T-helper 2 cell treated with Interferon-gamma antibody and Interleukin-4, amounts not matched to agents 100 ng/mL and 5 ng/mL, for 36 hours (primary cell): ENCODE data around the gene CFAP69. TPM values are rescaled to one million over a fixed set of nuclear protein-coding genes. Genes with fewer than 3 reads are reported as not detected.
"Not testable (repeated sequence)": the region's sequence is repeated elsewhere in the genome, so short reads cannot be mapped to it uniquely, and the experiment has no call there.

ENCODE experiments used
- intact Hi-C: fragments of 100-400 bp; cut with micrococcal nuclease; formaldehyde crosslinking; loops from one replicate; pipeline ENCODE4 v1.15.1; 2023
- total RNA-seq: library from RNA; stranded (reverse); gene quantifications from 2 replicates; pipeline ENCODE4 v1.2.3, GENCODE V29; 2022

The CFAP69 gene
- total RNA-seq, 1 donor from 2014 or later, result not detected

DNA sequence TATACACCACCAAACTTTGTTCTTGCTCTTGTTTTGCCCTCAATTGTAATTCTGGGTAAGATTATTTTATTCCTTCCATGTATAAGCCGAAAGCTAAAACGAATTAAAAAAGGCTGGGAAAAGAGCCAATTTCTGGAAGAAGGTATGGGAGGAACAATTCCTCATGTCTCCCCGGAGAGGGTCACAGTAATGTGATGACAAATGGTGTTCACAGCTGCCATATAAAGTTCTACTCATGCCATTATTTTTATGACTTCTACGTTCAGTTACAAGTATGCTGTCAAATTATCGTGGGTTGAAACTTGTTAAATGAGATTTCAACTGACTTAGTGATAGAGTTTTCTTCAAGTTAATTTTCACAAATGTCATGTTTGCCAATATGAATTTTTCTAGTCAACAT, 12.5 kb upstream of the CFAP69 start:
- intact Hi-C loops, result no loop called here

DNA sequence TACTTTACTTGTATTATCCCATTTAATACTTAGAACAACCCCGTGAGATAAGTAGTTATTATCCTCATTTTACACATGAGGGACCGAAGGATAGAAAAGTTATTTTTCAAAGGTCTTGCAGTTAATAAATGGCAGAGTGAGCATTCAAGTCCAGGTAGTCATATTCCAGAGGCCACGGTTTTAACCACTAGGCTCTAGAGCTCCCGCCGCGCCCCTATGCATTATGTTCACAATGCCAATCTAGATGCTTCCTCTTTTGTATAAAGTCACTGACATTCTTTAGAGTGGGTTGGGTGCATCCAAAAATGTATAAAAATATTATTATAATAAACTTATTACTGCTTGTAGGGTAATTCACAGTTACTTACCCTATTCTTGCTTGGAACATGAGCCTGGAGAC, 11.4 kb upstream of the CFAP69 start:
- intact Hi-C loops, result no loop called here

DNA sequence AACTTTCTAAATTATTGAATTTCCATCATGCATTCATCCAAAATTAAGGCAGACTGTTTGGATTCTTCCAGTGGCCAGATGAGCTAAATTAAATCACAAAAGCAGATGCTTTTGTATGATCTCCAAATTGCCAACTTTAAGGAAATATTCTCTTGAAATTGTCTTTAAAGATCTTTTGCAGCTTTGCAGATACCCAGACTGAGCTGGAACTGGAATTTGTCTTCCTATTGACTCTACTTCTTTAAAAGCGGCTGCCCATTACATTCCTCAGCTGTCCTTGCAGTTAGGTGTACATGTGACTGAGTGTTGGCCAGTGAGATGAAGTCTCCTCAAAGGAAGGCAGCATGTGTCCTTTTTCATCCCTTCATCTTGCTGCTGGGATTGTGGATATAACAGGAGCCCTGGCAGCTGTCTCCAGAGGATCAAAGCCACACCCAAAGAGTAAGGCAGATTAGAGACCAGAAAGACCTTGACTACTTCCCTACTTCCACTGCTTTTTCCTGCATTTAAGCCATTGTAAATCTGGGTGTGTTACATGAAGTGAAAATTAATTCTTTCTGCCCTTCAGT, 8.2 kb upstream of the CFAP69 start:
- intact Hi-C loops, result no loop called here

DNA sequence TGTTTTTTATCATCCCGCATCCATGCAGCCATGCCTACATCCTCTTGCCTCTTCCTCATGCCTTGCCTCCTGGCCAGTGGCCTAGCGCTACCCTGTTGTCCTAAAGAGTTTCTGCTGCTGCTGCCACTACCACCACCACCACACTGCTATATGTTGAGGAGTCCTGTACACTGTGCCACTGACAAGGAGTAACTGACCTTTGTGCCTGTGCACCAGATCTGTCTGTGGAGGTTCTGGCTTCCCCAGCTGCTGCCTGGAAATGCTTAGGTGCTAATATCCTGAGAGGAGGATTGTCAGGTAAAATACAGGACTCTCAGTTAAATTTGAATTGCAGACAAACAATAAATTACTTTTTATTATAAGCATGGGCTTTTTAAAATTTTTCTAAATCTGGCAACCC, 7.0 kb upstream of the CFAP69 start:
- intact Hi-C loops, result no loop called here

DNA sequence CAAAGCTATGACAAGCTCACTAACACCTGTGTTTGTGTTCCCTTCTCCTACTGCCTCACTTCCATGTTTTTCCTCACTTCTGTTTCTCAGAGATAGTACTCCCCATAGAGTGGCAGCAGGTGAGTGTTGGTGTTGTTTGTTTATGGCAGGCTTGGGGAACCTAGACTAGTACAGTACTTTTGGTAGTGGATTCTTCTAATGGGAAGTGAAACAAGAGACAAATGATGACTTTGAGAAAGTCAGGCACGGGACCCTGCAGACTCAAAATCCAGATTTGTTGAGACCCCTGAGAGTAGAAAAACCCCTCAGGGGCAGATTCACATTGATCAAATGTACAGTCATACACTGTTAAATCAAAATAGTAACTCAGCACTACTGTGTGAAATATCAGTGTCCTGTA, 6.4 kb upstream of the CFAP69 start:
- intact Hi-C loops, result no loop called here

DNA sequence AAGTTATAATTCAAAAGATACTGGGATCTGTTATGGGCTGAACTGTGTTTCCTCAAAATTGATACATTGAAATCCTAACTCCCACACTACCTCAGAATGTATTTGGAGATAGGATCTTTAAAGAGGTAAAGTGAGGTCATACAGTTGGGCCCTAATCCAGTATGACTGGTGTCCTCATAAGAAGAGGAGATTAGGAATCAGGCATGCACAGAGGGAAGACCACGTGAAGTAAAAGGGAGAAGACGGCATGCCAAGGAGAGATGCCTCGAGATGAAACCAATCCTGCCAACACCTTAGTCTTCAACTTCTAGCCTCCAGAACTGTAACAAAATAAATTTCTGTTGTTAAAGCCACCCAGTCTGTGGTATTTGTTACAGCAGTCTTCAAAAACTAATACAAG, 5.9 kb upstream of the CFAP69 start:
- intact Hi-C loops, result no loop called here

DNA sequence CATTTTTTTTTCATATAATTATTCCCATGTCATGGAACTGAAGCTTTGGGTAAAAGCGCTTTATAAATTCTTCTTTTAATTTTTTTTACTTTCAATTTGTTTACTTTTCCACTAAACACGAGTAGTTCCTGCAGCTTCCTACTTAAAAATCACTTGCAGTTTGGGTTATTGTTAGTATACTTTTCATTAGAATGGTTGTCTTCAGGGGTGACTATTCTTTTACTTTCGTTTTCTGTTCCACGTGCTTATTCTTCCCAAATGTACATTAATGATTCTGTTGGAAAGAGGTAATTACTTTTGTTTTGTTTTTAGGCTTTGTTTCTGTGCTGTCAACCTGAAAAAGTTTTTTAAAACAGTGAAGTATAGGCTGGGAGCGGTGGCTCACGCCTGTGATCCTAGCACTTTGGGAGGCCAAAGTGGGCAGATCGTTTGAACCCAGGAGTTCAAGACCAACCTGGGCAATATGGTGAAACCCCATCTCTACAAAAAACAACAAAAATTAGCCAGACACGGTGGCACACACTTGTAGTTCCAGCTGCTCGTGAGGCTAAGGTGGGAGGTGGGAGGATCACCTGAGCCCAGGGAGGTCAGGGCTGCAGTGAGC, 5.2 kb upstream of the CFAP69 start:
- intact Hi-C loops, result loop anchor here (10.0 kb wide), 2 partner anchors 165 to 635 kb away; partner anchors contain the start of gene CLDN12

DNA sequence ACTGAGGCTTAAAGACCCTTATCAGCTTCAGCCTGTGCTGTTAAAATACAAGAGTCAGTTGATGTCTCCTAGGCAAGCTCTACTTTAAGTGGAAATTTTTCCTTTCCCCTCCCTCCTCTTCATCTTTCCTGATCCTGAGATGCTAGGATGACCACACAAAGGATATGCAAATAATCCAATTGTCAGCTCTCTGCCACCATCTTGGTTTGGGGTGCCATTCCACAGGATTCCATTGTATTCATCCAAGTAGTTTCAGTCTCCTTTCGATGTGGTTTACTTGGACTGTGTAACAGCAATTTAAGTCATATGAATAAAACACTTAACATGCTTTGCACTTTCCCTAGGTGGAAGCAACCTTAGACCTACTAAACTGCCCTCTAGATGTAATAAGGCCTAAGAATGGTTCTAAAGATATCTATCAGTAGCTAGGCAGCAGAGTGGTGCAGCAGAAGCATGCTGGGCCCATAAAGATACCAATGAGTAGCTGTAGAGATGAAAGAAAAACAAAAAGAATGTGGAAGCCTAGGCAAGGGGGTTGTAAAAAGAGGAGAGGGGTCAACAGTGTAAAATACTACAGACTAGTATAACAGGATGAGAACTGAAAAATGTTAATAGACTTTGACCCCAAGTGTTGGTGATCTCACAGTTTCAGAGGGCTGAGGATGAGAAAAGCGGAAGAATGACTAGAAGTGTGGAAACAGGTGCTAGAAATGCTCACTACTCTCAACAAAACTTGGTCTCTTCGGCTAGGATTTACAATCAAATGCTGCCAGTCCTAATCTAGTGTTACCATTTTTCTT, 2.4 kb upstream of the CFAP69 start:
- intact Hi-C loops, result loop anchor here (10.0 kb wide), 2 partner anchors 162 to 638 kb away; partner anchors contain the start of gene CLDN12

DNA sequence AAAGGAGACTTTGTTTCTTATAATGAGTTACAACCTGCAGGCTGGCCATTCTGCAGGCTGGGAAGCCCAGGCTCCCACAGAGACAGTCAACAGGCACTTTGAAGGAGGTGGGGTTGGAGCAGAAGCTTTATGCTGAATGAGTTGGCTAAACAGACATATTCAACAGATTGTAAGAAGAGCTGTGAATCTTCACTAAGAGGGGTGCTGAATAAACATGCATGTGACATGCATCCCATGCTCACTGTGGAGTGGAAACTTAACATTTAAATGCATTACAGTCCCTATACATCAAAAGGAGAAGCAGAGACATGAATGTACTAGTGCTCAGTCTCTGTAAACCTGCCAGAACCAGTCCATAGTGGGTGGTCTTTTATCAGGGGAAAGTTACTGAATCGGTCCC, 1.4 kb upstream of the CFAP69 start:
- intact Hi-C loops, result loop anchor here (10.0 kb wide), 2 partner anchors 161 to 639 kb away; partner anchors contain the start of gene CLDN12

DNA sequence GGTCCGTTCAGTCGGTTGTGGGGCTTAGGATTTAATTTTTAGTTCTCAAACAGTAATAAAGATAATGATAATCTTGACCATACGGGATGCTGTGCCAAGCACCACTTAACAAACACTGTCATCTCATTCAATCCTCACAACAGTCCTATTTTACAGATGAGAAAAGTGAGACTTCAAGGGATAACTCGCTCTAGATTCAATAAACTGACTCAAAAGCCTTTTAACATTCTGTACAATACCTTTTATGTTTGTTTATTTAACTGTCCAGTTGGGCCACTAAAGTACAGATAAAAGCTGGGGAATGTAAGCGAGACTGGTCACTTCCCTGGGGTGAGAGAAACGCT, 437 bp upstream of the CFAP69 start:
- intact Hi-C loops, result loop anchor here (10.0 kb wide), 2 partner anchors 160 to 640 kb away; partner anchors contain the start of gene CLDN12

DNA sequence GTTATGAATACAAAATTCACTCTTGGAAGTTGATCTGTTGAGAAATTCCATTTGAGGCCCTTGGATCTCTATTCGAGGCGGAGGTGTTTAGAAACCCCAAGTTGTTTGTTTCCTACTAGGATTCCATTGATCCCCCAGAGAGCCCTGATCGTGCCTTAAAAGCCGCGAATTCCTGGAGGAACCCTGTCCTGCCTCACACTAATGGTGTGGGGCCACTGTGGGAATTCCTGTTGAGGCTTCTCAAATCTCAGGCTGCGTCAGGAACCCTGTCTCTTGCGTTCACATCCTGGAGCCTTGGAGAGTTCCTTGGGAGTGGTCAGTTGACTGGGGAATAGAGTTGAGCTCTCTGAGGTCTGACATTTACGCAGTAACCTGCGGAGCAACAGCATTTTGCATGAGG, 1.2 kb downstream of the CFAP69 start:
- intact Hi-C loops, result loop anchor here (5.0 to 10.0 kb wide), 3 partner anchors 159 to 641 kb away; partner anchors contain the start of gene CLDN12

DNA sequence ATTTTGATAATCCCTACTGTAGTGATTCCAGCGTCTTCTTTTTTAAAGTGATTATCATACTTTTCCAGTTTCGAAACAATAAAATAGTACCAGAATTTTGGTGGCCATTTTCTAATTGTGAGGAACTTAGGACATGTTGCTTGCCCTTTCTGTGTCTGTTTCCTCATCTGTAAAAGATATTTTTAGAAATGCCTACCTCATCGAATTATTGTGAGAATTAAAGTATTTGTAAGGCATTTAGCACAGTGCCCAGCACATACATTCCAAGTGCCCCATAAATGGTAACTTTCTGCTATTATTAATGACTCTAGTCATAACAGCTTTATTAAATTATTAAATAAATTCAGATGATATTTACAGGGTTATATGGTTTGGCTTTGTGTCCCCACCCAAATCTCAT, 3.7 kb downstream of the CFAP69 start:
- intact Hi-C loops, result loop anchor here (5.0 to 10.0 kb wide), 3 partner anchors 156 to 644 kb away; partner anchors contain the start of gene CLDN12

DNA sequence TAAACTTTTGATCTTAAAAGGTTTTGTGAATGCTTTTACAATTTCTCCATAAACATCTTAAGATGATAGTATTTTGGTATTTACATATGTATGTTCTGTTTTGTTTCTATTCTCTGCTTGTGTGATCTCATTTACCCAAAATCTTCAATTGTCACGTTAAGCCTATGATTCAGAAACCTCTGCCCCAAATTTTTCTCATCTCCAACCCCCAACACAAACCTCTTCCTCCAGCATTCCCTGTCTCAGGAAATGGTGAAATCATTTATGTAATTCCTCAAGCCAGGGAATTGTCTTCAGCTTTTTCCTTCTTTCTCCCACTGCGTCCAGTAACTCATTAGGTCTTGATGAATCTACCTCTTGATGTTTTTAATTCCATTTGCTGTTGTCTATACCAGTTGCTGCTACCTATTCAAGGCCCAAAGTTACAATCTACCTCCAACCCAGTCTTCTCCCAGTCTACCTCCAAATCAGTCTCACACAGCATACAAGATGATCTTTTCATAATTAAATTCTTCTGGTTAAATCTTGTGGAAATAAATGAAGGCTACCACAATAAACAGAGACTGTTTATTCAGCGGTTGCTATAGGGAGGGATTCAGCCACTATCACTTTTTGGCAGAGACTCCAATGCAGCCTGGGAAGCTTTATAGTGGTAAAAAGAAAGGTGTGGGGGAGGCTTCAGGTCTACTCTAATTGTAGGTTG, 5.8 kb downstream of the CFAP69 start:
- intact Hi-C loops, result no loop called here

DNA sequence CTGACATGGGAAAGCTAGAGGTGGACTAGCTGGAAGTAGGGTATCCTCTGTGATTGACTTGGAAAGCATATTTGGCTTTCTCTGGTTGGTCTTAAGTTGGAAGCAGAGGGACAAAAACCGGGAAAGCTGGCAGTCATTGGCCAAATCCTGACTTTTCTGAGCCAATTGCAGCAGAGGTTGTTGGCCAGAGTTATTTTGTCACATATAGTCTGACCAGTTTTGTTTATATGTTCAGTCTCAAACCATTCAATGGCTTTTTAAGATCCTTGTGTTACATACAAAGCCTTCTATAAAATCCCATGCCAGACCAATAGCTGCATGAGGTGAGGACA, 6.3 kb downstream of the CFAP69 start:
- intact Hi-C loops, result no loop called here

DNA sequence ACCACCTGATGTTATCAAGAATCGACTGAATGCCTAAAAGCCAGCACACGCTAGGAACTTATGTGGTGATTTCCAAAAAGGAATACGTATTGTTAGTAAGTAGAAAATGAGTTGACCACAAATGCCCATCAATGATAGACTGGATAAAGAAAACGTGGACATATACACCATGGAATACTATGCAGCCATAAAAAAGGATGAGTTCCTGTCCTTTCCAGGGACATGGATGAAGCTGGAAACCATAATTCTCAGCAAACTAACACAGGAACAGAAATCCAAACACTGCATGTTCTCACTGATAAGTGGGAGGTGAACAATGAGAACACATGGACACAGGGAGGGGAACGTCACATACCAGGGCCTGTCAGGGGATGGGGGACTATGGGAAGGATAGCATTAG, 11.0 kb downstream of the CFAP69 start:
- intact Hi-C loops, result not testable (repeated sequence)

DNA sequence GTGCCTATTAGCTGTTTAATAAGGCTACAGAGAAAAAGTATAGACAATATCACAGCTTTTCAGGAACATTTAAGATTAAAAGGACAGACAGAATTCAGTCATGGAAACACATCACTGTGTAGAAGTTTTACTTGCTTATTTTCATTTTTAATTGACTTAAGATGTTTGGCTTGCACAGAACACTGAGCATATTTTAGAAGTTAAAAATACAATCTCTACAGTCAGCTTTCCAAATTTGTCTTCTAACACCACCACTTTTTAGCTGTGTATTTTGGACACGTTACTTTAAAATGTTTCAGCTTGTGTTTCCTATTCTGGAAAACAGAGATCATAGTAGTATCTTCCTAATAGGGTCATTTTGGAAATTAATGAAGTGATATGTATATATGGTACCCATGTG, 11.8 kb downstream of the CFAP69 start:
- intact Hi-C loops, result no loop called here

DNA sequence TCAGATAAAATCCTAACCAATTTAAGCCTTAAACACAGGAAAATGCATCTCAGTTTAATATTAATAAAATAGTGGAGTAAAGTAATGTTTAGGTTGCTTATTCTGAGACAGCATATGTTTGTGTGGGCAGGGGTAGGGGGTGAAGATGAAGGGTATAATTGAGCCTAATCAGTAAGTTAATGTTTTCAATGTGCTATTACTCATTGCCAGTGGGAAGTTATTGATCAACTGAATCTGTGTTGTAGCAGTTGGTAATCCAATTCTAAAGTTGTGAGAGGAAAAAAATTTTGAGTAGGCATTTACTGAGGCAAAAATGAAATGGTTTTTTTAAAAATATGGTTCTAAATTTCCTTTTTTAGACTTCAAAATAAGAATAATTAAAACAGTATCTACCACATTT, 16.5 kb downstream of the CFAP69 start:
- intact Hi-C loops, result no loop called here

DNA sequence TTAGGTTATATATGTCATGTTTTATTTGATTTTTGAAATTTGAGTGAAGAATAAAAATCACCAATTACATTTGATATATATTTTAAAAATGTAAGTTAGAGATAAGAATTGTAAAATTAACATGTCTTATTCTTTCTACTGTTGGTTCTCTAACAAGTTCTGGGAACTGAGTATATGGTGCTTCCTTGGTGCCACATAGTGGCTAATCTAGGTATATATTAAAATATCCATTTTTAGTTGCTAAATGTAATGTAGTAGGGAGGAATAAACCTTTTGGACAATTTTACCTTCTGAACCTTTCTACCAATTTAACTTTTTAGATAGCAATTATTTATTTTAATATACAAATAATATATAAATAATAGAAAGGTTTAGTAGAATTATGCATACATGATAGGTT, 17.5 kb downstream of the CFAP69 start:
- intact Hi-C loops, result loop anchor here (1.0 kb wide), 1 partner anchor 108 kb away; the partner anchor contains the start of gene STEAP1

DNA sequence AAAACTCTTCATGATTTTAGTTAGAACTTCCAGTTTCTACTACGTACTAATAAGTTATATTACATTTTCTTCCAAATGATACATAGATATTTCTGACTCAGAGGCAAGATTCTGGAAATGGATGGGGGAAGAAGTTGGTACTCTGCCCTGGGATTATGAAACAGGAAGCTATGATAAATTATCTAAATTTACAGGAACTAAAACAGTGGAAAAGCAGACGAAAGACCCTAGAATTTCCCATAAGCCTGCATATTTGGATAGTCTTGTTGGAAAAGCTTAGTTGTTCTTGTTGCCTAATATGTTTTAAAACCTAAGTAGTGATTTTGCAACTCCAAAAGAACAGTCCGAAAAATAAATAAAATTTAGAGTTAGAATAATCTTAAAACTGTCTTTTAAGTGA, 21.8 kb downstream of the CFAP69 start:
- intact Hi-C loops, result no loop called here

DNA sequence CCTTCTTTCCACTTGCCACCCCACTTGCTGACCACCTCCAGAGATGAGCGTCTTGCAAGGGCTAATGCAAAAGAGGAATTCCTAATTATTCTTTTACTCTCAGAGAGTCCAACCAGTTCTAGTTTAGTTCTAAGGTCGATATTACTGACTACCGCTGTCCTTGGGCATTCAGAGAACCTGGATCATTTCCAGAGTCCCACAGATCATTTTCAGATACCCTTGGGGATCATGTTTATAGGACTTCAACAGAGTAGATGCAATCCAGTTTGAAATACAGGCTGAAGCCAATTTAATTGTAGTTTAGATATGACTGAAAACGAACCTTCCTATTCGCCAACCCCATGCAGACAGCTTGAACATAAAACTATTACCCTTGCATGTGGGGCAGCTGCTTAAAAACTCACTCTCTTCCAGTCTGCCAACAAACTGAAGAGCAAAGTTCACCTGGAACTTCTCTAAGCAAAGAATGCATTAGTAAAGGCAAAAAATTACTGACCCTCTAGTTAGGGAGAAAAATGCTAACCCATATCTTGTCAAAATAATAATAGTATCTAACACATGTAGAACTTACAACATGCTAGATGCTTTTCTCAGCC, 22.4 kb downstream of the CFAP69 start:
- intact Hi-C loops, result no loop called here

DNA sequence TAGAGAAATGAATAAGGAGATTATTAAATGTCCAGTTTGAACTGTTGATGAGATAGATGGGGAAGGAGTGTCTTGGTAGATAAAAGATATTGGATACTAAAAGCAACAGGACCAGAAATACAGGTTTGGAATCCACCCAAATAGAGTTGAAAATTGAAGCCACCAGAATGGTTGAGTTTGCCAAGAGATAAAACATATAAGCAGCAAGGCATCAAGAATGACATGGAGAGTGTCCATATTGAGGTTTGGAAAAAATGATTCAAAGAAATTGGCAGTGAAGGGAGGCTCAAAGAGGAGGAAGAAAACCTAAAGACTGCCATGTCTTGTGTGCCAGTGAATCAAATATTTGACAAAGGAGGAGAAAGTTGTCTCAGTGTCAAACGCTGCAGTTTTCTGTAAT, 24.2 kb downstream of the CFAP69 start:
- intact Hi-C loops, result no loop called here
